GM12878 (cell line): Measurements from ENCODE around the gene ASAP2. TPM values are rescaled to one million over a fixed set of nuclear protein-coding genes. Genes with fewer than 3 reads are reported as not detected.

ENCODE experiments used
- ATAC-seq: fragments of 200-7000 bp; cut with Tn5 transposase; 3 replicates; pipeline ENCODE4 v1.9.1; 2020; ENCODE audit warnings: mild to moderate bottlenecking, moderate library complexity
- BruUV-seq: library from RNA; stranded (reverse); fragments of 400-500 nt; replicated peaks from 2 replicates; lab custom pipeline; 2021; lab: Mats Ljungman, UMichigan
- CTCF ChIA-PET: fragments of 300-600 bp; sonication (Branson Sonifier 250); formaldehyde crosslinking; extraction: SDS; loops from one replicate; lab custom pipeline; 2021; ENCODE audit warnings: inconsistent platforms; lab: Yijun Ruan, JAX
- POLR2A ChIA-PET: fragments of 350-600 bp; formaldehyde crosslinking; extraction: SDS; loops from one replicate; lab custom pipeline; 2021; ENCODE audit warnings: inconsistent platforms; lab: Charles Lee
- RAD21 ChIA-PET: fragments of 300-600 bp; sonication (Branson Sonifier 250); formaldehyde crosslinking; loops from one replicate; lab custom pipeline; 2023; ENCODE audit warnings: antibody characterized with exemption; ENCODE audit not compliant: unreplicated experiment; lab: Charles Lee
- SMC1A ChIA-PET: fragments of 300-600 bp; sonication (Branson Sonifier 250); formaldehyde crosslinking; loops from one replicate; lab custom pipeline; 2023; ENCODE audit not compliant: unreplicated experiment, uncharacterized antibody; lab: Charles Lee
- DNase-seq: peaks from one replicate; pipeline ENCODE4 v3.0.0-alpha.2; 2011; ENCODE audit warnings: low read depth, low spot score
- FAIRE-seq: peaks from 3 replicates; lab custom pipeline; 2011; peaks lifted over from hg19 to GRCh38; lab: Jason Lieb, UNC
- H2AFZ ChIP-seq: 2 replicates; pipeline ENCODE4 v1.6.0; 2011; ENCODE audit warnings: low read depth, low read length, control low read depth; ENCODE audit not compliant: control insufficient read depth
- H3K27ac ChIP-seq: 2 replicates; pipeline ENCODE4 v1.5.1; 2011; ENCODE audit warnings: control low read depth; ENCODE audit not compliant: control insufficient read depth, insufficient read depth
- H3K27me3 ChIP-seq, 2 experiments: replicated peaks in 1 of 2; 2 replicates each; pipeline versions ENCODE4 v1.6.0 to v1.6.1; 2011; ENCODE audit warnings: low read length in 1 of 2; ENCODE audit not compliant: control insufficient read depth in 2 of 2, insufficient read depth in 2 of 2
- H3K36me3 ChIP-seq, 2 experiments: 2 replicates each; pipeline ENCODE4 v1.5.1; 2011; ENCODE audit warnings: low read length in 1 of 2; ENCODE audit not compliant: control insufficient read depth in 2 of 2, insufficient read depth in 2 of 2
- H3K4me1 ChIP-seq: 2 replicates; pipeline ENCODE4 v1.6.1; 2011; ENCODE audit warnings: mild to moderate bottlenecking, low read length, moderate library complexity, mixed read lengths; ENCODE audit not compliant: control insufficient read depth, insufficient read depth
- H3K4me2 ChIP-seq: 2 replicates; pipeline ENCODE4 v1.6.0; 2011; ENCODE audit warnings: control low read depth; ENCODE audit not compliant: control insufficient read depth, insufficient read depth
- H3K4me3 ChIP-seq: fragments of 200-600 bp; sonication (generic); 2 replicates; pipeline ENCODE4 v1.5.1; 2016
- H3K79me2 ChIP-seq: 2 replicates; pipeline ENCODE4 v1.6.0; 2011; ENCODE audit warnings: low read length; ENCODE audit not compliant: control insufficient read depth, insufficient read depth
- H3K9ac ChIP-seq: 2 replicates; pipeline ENCODE4 v1.8.0; 2011; ENCODE audit warnings: low read length, control low read depth, mixed read lengths; ENCODE audit not compliant: control insufficient read depth, insufficient read depth
- H3K9me3 ChIP-seq: replicated peaks from 3 replicates; pipeline ENCODE4 v1.5.1; 2011; ENCODE audit warnings: mild to moderate bottlenecking, low read length; ENCODE audit not compliant: control insufficient read depth, insufficient read depth
- H4K20me1 ChIP-seq: 2 replicates; pipeline ENCODE4 v1.6.0; 2011; ENCODE audit not compliant: control insufficient read depth, insufficient read depth
- BCLAF1 ChIP-seq: fragments of 450-650 bp; IDR thresholded peaks from 2 replicates; pipeline ENCODE4 v1.6.1; 2017; ENCODE audit warnings: antibody characterized with exemption, mild to moderate bottlenecking, moderate library complexity
- BMI1 ChIP-seq: fragments of 450-650 bp; IDR thresholded peaks from 2 replicates; pipeline ENCODE4 v1.6.1; 2016; ENCODE audit warnings: mild to moderate bottlenecking, moderate library complexity, borderline replicate concordance
- KAT2A ChIP-seq: conservative IDR thresholded peaks from 2 replicates; pipeline ENCODE4 v1.6.1; 2011; ENCODE audit warnings: low read depth, low read length; ENCODE audit not compliant: control insufficient read depth
- NFXL1 ChIP-seq: fragments of 450-650 bp; IDR thresholded peaks from 2 replicates; pipeline ENCODE4 v1.6.1; 2017; ENCODE audit warnings: antibody characterized with exemption, mild to moderate bottlenecking, borderline replicate concordance
- RCOR1 ChIP-seq: conservative IDR thresholded peaks from 2 replicates; pipeline ENCODE4 v1.6.1; 2012; ENCODE audit warnings: low read depth, low read length, improper control_type of control experiment
- USF1 ChIP-seq: IDR thresholded peaks from 2 replicates; pipeline ENCODE4 v1.6.1; 2011; ENCODE audit warnings: borderline replicate concordance, low read depth, mild to moderate bottlenecking, moderate library complexity, mixed read lengths, low read length; ENCODE audit not compliant: insufficient read depth; ENCODE audit errors: extremely low read length
- WRNIP1 ChIP-seq: IDR thresholded peaks from 2 replicates; pipeline ENCODE4 v1.6.1; 2011; ENCODE audit warnings: low read depth, low read length, improper control_type of control experiment, borderline replicate concordance
- WGBS: methylation state at CpG from one replicate; pipeline ENCODE4 v1.1.6; 2016; ENCODE audit warnings: low lambda C conversion rate; ENCODE audit not compliant: insufficient replicate concordance, insufficient coverage; ENCODE audit errors: missing lambda C conversion rate; 5-methylcytosine and 5-hydroxymethylcytosine counted together
- in situ Hi-C: fragments of 300-500 bp; cut with MboI; formaldehyde crosslinking; loops from 9 replicates; pipeline ENCODE4 v1.14.3; 2018; ENCODE audit warnings: mixed read lengths
- intact Hi-C: fragments of 100-400 bp; cut with micrococcal nuclease; formaldehyde crosslinking; loops from one replicate; pipeline ENCODE4 v1.14.2; 2022; ENCODE audit not compliant: unreplicated experiment
- polyA plus RNA-seq, 11 experiments: library from polyadenylated mRNA; depleted of rRNA in 4 of 11; unstranded in 6 of 11; stranded (reverse) in 5 of 11; fragments of >200 nt; fragmentation: Nextera tagmentation in 4 of 11; fragmentation: Illumina TruSeq in 1 of 11; extraction: Ambion mirVana in 4 of 11; extraction: Trizol in 1 of 11; gene quantifications; 1 replicate in 1 of 11; 2 replicates in 10 of 11; pipeline versions ENCODE4 v1.2.1 to v1.2.3, GENCODE V29; 2011 to 2016; ENCODE audit warnings: inconsistent platforms in 2 of 11, missing spikeins in 2 of 11, low read depth in 1 of 11
- total RNA-seq, 4 experiments: library from RNA; depleted of rRNA in 3 of 4; stranded (reverse); fragments of >200 nt in 3 of 4; fragmentation: Illumina TruSeq in 1 of 4; extraction: Trizol in 1 of 4; gene quantifications; 2 replicates each; pipeline versions ENCODE4 v1.2.1 to v1.2.3, GENCODE V29; 2013 to 2021

The ASAP2 gene
- total and polyA plus RNA-seq, 10 of the 15 experiments (the other 5 are each of a cell fraction or from before 2014, with no cell fraction given) = 0.05 to 0.27 (median 0.07) TPM; not detected in 4

GRCh38 chr2:9354318-9354717 lies 147.7 kb downstream of the ASAP2 start:
- no peak overlapping the region for H2AFZ ChIP-seq
- ChIA-PET RAD21 (no interaction called here), POLR2A (no interaction called here), SMC1A (no interaction called here), CTCF (interaction anchor here (0.6 kb wide), 1 partner anchor 1274 kb away, joined by 3 read pairs; no protein-coding TSS in a partner anchor)
- FAIRE-seq = no peak
- no peak for DNase-seq
- no peaks in the 10 kb centered on the region for H3K36me3 ChIP-seq
- no peak overlapping the region for H3K27ac ChIP-seq
- no peaks in the 10 kb centered on the region for H3K9me3 ChIP-seq
- no peak overlapping the region for H3K4me3 ChIP-seq
- TF ChIP-seq USF1 (no peak), BCLAF1 (no peak), RCOR1 (no peak), NFXL1 (no peak), BMI1 (no peak), KAT2A (no peak), WRNIP1 (no peak)
- BruUV-seq = no TSS peak
- no peaks in the 10 kb centered on the region for H3K79me2 ChIP-seq
- 54% methylated on average over 11 of the region's 12 CpGs for WGBS
- in situ Hi-C loops = no loop called here
- intact Hi-C loops = no loop called here
- H3K27me3 ChIP-seq = peaks cover 4 to 14% of the 10 kb centered on the region in 2 experiments; a peak in 3 of 4 replicates
- no peaks in the 10 kb centered on the region for H4K20me1 ChIP-seq
- no peak for ATAC-seq
- no peaks in the 10 kb centered on the region for H3K4me1 ChIP-seq
- H3K4me2 ChIP-seq = no peak overlapping the region
- no peak overlapping the region for H3K9ac ChIP-seq
